Calu3 (cell line): ENCODE results near the gene DPYD. TPM values are rescaled to one million over a fixed set of nuclear protein-coding genes. Genes with fewer than 3 reads are reported as not detected.

Experiments
- BruUV-seq: library from RNA; stranded (reverse); fragments of 400-500 nt; replicated peaks from 2 replicates; lab custom pipeline; 2021; lab: Mats Ljungman, UMichigan
- CTCF ChIA-PET: fragments of 300-600 bp; sonication (Branson Sonifier 250); formaldehyde crosslinking; loops from one replicate; lab custom pipeline; 2022; ENCODE audit warnings: antibody characterized with exemption; lab: Charles Lee
- DNase-seq: peaks from one replicate; pipeline ENCODE4 v3.0.0; 2022
- H3K27ac Mint-ChIP-seq: one replicate; pipeline ENCODE4 v1.8.0; 2022; ENCODE audit warnings: mixed read lengths; ENCODE audit not compliant: unreplicated experiment
- H3K27me3 Mint-ChIP-seq: one replicate; pipeline ENCODE4 v1.8.0; 2022; ENCODE audit warnings: mixed read lengths; ENCODE audit not compliant: unreplicated experiment
- H3K36me3 Mint-ChIP-seq: one replicate; pipeline ENCODE4 v1.8.0; 2022; ENCODE audit warnings: mild to moderate bottlenecking, moderate library complexity, mixed read lengths; ENCODE audit not compliant: insufficient read depth, unreplicated experiment
- H3K4me1 Mint-ChIP-seq: one replicate; pipeline ENCODE4 v1.8.0; 2022; ENCODE audit warnings: mild to moderate bottlenecking, low read depth, mixed read lengths; ENCODE audit not compliant: unreplicated experiment
- H3K4me3 Mint-ChIP-seq: one replicate; pipeline ENCODE4 v1.8.0; 2022; ENCODE audit warnings: mild to moderate bottlenecking, low read depth, moderate library complexity, mixed read lengths; ENCODE audit not compliant: unreplicated experiment
- H3K9me3 Mint-ChIP-seq: one replicate; pipeline ENCODE4 v1.8.0; 2022; ENCODE audit warnings: low read depth, mixed read lengths; ENCODE audit not compliant: unreplicated experiment
- CTCF ChIP-seq: fragments of 200-600 bp; IDR thresholded peaks from one replicate; pipeline ENCODE4 v1.8.0; 2022; ENCODE audit warnings: antibody characterized with exemption; ENCODE audit not compliant: unreplicated experiment
- intact Hi-C: fragments of 100-400 bp; cut with micrococcal nuclease; formaldehyde crosslinking; loops from one replicate; pipeline ENCODE4 v1.10.0; 2022; ENCODE audit not compliant: unreplicated experiment
- total RNA-seq: library from RNA; stranded (reverse); gene quantifications from 2 replicates; pipeline ENCODE4 v1.2.3, GENCODE V29; 2022

Gene DPYD
- total RNA-seq, 1 experiment from 2014 or later, result 15.6 TPM

GRCh38 chr1:97677702-97678101 lies 243.1 kb downstream of the DPYD start:
- no TSS peak for BruUV-seq
- CTCF ChIA-PET, result no interaction called here
- TF ChIP-seq CTCF, result no peak
- no peak overlapping the region for H3K4me3 Mint-ChIP-seq
- DNase-seq, result no peak
- no peaks in the 10 kb centered on the region for H3K36me3 Mint-ChIP-seq
- H3K27ac Mint-ChIP-seq, result no peak overlapping the region
- no peaks in the 10 kb centered on the region for H3K4me1 Mint-ChIP-seq
- H3K9me3 Mint-ChIP-seq, result no peaks in the 10 kb centered on the region
- H3K27me3 Mint-ChIP-seq, result no peaks in the 10 kb centered on the region
- intact Hi-C loops, result no loop called here

DNA sequence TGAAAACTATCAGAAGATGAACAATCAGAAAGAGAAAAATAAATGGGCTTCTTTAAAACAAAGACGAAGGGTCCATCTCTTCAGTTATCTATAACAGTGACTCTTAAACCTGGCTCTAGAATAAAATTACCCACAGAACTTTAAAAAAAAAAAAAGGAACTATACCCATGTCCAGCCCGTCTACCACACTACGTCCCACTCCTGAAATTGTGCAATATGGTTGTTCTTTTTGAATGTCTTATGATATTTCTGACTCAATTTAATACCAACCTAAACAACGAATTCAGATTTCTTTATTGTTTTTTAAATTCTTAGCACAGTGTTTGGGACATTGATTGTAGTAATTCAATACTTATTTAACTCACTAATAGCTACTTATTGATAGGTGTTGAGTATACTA lies 246.3 kb downstream of the DPYD start:
- intact Hi-C loops, result no loop called here

GRCh38 chr1:97668945-97669344 lies 251.9 kb downstream of the DPYD start:
- BruUV-seq, result no TSS peak
- CTCF ChIA-PET, result interaction anchor here (0.6 kb wide), 1 partner anchor 799 kb away, joined by 3 read pairs; no protein-coding TSS in a partner anchor
- TF ChIP-seq CTCF, result no peak
- peak; percentile 15 for DNase-seq
- H3K27ac Mint-ChIP-seq, result no peak overlapping the region
- intact Hi-C loops, result loop anchor here (1.0 kb wide), 2 partner anchors 151 to 382 kb away; no protein-coding TSS in a partner anchor
- H3K4me1 Mint-ChIP-seq, result no peaks in the 10 kb centered on the region
- no peaks in the 10 kb centered on the region for H3K9me3 Mint-ChIP-seq
- H3K4me3 Mint-ChIP-seq, result no peak overlapping the region
- no peaks in the 10 kb centered on the region for H3K36me3 Mint-ChIP-seq
- H3K27me3 Mint-ChIP-seq, result no peaks in the 10 kb centered on the region

More for the DNA sequence above, 246.3 kb downstream of the DPYD start:
- H3K27me3 Mint-ChIP-seq, result no peaks in the 10 kb centered on the region
- H3K27ac Mint-ChIP-seq, result no peak overlapping the region
- no peaks in the 10 kb centered on the region for H3K9me3 Mint-ChIP-seq
- no peaks in the 10 kb centered on the region for H3K4me1 Mint-ChIP-seq
- no peak for TF ChIP-seq CTCF
- H3K4me3 Mint-ChIP-seq, result no peak overlapping the region
- no peaks in the 10 kb centered on the region for H3K36me3 Mint-ChIP-seq
- CTCF ChIA-PET, result no interaction called here
- no peak for DNase-seq
- no TSS peak for BruUV-seq

GRCh38 chr1:97660431-97661105 lies 260.3 kb downstream of the DPYD start:
- DNase-seq, result no peak
- Mint-ChIP-seq H3K27me3 (no peaks in the 10 kb centered on the region), H3K27ac (no peak overlapping the region), H3K4me3 (no peak overlapping the region), H3K4me1 (peaks cover 9% of the 10 kb centered on the region), H3K9me3 (no peaks in the 10 kb centered on the region), H3K36me3 (no peaks in the 10 kb centered on the region)
- no TSS peak for BruUV-seq
- intact Hi-C loops, result no loop called here
- no peak for TF ChIP-seq CTCF
- CTCF ChIA-PET, result no interaction called here
